Mononuclear cell (primary cell): ENCODE data around the gene AFG1L. TPM values are rescaled to one million over a fixed set of nuclear protein-coding genes. Genes with fewer than 3 reads are reported as not detected.
"Not testable (repeated sequence)": the region's sequence is repeated elsewhere in the genome, so short reads cannot be mapped to it uniquely, and the experiment has no call there.

Experiments used
- H3K27me3 ChIP-seq: 2 replicates; pipeline ENCODE4 v1.6.0; 2011; ENCODE audit warnings: low read length, control low read depth; ENCODE audit not compliant: insufficient read depth
- H3K4me1 ChIP-seq: 2 replicates; pipeline ENCODE4 v1.5.1; 2011; ENCODE audit warnings: mild to moderate bottlenecking, low read length, control low read depth; ENCODE audit not compliant: insufficient read depth
- H3K4me3 ChIP-seq: 2 replicates; pipeline ENCODE4 v1.5.1; 2011; ENCODE audit warnings: mild to moderate bottlenecking, low read length, moderate library complexity
- H3K9me3 ChIP-seq: 2 replicates; pipeline ENCODE4 v1.5.1; 2011; ENCODE audit warnings: low read depth, mild to moderate bottlenecking, control low read depth, low read length
- total RNA-seq: library from RNA; depleted of rRNA; stranded (reverse); fragments of >200 nt; gene quantifications from one replicate; pipeline ENCODE4 v1.2.3, GENCODE V29; 2012

The AFG1L gene
- 3.0 TPM for total RNA-seq

DNA sequence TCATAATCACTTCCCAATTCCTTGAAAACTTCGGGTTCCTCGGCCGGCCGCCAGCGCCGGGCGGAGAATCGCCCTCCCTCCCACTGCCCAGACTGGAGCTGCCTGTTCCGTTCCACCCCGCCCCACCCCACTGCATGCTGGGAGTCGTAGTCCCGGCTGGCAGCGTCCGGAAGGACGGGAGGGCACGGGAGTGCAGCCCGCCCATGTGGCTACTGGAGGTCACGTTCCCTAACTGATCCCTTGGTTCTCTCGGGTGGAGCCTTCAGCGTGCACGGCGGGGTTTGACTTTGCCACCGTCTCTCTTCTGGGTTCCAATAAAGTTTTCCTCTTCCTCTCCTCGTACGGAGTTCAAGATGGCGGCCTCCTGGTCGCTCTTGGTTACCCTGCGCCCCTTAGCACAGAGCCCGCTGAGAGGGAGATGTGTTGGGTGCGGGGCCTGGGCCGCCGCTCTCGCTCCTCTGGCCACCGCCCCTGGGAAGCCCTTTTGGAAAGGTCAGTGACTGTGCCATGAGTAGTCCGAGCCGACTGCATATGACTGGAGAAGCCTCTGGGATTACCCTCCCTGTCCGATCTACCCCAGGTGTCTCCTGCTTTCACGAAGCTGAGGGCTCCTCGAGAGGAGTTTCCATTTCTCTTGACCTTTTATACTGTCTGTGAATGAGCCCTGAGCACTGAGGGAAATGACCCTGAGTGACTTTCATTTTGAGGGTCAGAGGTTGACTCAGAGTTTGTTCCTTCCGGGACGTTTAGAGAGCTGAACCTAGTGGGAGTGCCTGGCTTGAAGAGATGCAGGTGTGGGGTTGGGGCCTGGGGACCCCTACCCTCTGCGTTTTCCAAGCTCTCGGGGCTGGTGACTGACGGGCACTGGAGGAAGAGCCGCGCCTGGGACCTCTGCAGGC is at the start of gene AFG1L:
AFG1L (plus strand) TSS at position 328 of the 899 bp plus-strand sequence; CDS start at position 354, 26 bp downstream.
- Histone ChIP-seq H3K9me3 (no peaks in the 10 kb centered on the region), H3K4me3 (peak within 1 kb of the TSS; percentile 79), H3K4me1 (peaks cover 15% of the 10 kb centered on the region), H3K27me3 (no peaks in the 10 kb centered on the region)

DNA sequence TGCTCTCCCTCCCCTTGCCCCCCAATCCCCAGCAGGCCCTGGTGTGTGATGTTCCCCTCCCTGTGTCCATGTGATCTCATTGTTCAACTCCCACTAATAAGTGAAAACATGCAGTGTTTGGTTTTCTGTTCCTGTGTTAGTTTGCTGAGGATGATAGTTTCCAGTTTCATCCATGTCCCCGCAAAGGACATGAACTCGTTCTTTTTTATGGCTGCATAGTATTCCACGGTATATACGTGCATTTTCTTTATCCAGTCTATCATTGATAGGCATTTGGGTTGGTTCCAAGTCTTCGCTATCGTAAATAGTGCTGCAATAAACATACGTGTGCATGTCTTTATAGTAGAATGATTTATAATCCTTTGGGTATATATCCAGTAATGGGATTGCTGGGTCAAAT is 49.8 kb upstream of the AFG1L start:
- H3K4me3 ChIP-seq, H3K9me3 ChIP-seq, H3K27me3 ChIP-seq: not testable (repeated sequence)
- H3K4me1 ChIP-seq = peaks cover 13% of the 10 kb centered on the region

DNA sequence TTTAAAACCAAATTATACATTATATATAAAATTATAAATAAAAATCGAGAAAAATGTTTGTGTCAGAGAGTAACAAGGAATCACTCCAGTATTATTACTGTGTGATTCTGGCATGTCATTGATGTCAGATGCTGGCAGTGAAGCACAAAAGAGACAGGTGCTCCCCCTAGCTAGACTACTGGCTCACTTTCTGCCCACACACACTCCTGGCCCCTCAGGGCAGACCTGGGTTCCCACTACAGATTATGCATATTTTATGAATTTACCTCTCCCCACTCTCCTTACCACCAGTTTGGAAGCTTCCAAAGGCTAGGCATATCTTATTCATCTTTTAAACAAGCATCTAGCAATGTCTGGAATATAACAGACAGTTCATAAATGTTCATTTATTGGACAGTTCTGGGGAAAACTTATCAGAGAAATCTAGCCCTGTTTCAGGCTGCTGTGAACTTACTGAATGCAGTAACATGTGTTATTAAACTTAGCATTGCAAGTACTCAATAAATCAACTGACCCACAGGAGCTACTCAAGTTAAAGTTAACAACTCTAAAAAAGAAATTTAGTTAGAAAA is 46.8 kb upstream of the AFG1L start:
- peaks cover 26% of the 10 kb centered on the region for H3K4me1 ChIP-seq

DNA sequence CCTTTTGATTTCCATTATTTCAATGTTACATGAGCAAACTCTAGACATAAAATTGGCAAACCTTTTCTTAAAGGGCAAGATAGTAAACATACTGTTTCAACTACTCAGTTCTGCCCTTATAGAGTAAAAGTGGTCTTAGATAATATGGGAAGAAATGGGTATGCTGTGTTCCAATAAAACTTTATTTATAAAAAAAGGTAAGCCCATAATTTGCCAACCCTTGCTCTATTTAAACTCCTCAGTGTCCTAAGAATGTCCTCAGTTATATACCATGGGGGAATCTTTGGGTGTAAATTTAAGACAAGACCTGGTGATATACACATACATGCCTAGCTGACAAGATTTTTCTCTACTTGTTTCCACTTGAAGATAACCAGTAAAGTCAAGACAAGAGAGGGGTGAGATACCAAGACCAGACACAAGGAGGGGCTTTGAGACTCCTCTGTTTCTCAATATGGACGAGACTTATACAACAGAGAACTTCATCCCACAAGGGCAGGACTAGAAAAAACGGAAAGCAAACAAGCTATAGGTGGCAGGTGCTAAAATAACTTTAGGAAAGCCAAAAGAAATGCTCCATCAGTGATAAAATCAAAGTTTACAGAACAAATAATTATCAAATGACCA is 44.5 kb upstream of the AFG1L start:
- Histone ChIP-seq H3K27me3 (no peaks in the 10 kb centered on the region), H3K4me1 (peaks cover 43% of the 10 kb centered on the region), H3K4me3 (no peak overlapping the region), H3K9me3 (no peaks in the 10 kb centered on the region)

More for the DNA sequence above, 46.8 kb upstream of the AFG1L start:
- Histone ChIP-seq H3K9me3 (no peaks in the 10 kb centered on the region), H3K4me3 (no peak overlapping the region), H3K27me3 (no peaks in the 10 kb centered on the region)

DNA sequence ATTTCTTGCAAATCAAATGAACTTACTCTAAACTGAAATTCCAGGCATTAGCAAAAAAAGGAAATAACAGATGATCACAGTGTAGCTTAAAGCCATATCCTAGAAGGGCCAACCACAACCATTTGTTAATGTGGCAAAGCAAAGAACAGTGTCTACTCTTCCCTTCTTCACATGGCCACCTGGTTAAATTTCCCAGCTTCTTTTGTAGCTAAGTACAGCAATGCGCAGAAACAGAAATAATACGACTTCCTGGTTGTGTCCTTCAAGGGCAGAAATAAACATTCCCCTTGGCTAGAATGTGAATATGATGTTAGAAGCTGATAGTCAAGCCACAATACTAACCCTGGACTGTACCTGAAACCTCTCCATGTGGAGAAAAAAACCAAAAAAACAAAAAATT is 43.6 kb upstream of the AFG1L start:
- Histone ChIP-seq H3K9me3 (no peaks in the 10 kb centered on the region), H3K4me1 (peaks cover 49% of the 10 kb centered on the region), H3K27me3 (no peaks in the 10 kb centered on the region), H3K4me3 (no peak overlapping the region)

DNA sequence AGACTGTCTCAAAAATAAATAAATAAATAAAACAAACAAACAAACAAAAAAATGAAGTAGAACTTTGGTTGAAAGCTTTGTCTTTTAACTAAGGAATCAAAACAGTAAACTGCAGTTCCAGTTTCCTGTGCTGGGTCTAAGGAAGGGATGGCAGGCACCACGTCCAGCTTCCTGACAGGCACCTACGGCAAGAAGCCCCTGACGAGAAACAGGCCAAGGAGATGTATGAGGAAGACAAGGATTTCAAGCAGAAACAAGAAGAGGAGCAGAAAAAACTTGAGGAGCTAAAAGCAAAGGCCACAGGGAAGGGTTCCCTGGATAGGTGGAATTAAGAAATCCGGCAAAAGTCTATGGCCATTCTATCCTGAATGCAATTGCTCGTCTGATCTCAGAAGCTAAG is 42.8 kb upstream of the AFG1L start:
- Histone ChIP-seq H3K4me3 (no peak overlapping the region), H3K4me1 (peaks cover 46% of the 10 kb centered on the region), H3K27me3 (no peaks in the 10 kb centered on the region), H3K9me3 (no peaks in the 10 kb centered on the region)

DNA sequence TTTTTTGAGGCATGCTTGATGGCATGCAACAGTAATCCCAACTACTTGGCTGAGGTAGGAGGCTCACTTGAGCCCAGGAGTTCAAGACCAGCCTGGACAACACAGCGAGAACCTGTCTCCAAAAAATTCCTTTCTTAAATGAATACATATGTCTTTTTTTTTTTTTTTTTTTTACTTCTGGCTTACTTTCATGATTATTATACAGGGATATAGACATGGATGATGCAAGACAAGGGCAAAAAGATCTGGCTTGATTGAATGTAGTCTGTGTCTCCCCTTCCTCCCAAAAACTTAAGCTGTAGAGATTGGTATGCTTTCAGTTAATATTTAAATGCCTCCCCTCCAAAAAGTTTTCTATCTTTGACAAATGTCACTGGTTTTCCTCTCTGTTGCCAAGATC is 41.6 kb upstream of the AFG1L start:
- no peaks in the 10 kb centered on the region for H3K27me3 ChIP-seq
- no peak overlapping the region for H3K4me3 ChIP-seq
- no peaks in the 10 kb centered on the region for H3K9me3 ChIP-seq
- peaks cover 50% of the 10 kb centered on the region for H3K4me1 ChIP-seq

DNA sequence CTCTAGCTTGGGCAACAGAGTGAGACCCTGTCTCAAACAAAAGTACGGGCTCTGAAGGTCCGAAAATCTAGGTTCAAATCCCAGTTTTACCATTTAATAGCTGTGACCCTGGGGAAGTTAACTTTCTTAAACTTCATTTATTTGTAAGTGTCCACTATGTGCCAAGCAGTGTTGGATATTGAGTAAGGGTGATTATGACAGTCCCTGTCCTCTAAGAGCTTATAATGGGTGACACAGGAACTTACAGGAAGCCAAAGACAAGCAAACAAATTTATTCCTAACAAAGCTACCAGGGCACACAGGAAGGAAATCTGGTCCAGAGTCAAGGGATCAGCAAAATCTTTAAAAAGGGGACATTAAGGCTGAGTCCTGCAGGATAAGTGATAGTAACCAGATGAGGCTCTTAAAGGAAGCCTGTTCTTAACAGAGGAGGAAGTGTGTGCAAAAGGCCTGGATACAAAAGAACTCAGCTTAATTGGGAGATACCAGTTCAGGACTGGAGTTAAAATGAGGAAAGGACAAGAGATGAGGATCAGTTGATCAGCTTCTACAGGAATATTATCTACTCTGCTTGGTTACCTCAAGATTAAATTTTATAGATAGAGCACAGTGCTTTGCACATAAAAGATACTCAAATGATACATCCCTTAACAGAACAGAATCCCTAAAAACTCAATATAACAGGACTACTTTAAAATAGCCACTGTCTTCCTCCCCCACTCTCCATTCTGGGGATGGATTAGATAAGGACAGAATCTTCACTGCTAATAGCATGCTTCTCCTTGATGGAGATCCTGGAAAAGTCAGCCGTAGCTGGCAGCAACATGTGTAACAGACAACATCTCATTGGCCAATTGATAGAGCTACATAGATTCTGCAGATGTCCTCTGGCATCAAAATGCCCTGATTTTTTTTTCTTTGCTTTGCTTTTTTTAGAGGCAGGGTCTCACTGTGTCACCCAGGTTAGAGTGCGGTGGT is 40.1 kb upstream of the AFG1L start:
- Histone ChIP-seq H3K27me3 (no peaks in the 10 kb centered on the region), H3K9me3 (no peaks in the 10 kb centered on the region), H3K4me1 (peaks cover 62% of the 10 kb centered on the region), H3K4me3 (no peak overlapping the region)

DNA sequence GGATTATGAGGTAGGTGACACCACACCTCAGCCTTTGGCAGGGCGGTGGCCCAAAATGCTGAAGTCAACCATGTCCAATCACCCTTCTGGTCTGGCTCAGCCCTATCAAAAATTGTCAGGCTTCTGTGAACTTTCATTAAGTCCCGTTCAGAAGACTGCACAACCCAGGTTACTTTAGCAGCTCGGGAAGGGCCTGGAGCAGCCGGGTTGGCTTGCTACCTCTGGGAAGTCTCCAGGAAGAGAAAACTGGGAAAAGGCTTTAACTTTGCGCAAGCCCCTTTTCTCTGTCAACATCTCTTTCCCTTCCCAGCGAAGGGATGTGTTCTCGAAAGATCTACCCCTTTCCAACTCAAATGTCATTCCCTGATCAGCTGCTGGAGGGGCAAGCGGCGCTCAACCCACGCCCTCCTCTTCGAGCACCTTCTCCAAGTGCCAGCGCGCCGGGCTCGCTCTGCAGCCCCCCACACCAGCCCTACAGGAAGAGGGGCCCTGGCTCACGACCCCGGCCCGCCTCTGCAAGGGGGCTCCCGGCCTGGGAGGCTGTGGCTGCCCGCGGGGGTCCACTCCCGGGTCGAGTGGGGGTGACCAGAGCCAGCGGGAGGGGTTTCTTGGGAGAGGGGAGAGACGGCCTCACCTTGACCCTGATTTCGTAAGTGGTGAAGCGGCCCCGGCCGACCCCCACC is 34.6 kb upstream of the AFG1L start:
- Histone ChIP-seq H3K9me3 (no peaks in the 10 kb centered on the region), H3K27me3 (no peaks in the 10 kb centered on the region), H3K4me3 (peak overlapping the region; percentile 96), H3K4me1 (peaks cover 48% of the 10 kb centered on the region)

DNA sequence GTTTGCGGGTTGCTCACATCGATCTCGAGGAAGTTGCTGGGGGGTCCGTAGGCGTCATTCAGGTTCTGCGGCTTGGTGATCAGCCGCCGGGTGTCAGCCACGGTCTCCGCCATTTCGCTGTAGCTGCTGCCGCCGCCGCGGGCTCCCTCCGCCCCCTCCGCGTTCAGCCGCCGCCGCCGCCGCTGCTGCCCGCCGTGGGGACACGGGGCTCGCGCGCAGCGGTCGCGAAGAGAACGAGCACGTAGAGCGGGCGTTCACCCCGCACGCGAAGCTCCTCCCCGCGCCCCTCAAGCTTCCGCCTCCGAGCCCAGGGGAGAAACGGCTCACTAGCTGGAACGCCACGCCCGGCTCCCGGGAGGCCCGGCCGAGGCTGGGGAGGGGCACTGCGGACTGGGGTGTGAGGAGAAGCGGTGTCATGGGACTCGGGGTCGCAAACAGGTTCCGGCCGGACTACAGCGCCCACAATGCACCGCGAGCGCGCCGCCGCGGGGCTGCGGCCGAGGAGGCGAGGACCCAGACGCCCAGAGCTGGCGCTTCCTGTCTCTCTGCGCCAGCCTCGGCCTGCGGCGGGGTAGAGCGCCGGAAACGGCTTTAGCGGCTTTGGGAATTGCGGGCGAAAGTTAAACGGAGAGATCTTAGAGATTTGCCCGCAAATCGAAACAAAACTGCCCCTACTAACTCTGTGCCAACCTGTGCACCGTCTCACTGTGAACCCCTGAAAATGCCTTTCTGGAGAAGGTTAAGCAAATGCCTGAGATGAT is 33.9 kb upstream of the AFG1L start, which contains the start of gene SNX3:
SNX3 (minus strand) TSS at position 232 of the 761 bp plus-strand sequence; CDS start at position 113, 119 bp downstream.
- peak within 1 kb of the TSS; percentile 96 for H3K4me3 ChIP-seq
- H3K9me3 ChIP-seq = no peaks in the 10 kb centered on the region
- no peaks in the 10 kb centered on the region for H3K27me3 ChIP-seq
- peaks cover 42% of the 10 kb centered on the region for H3K4me1 ChIP-seq

DNA sequence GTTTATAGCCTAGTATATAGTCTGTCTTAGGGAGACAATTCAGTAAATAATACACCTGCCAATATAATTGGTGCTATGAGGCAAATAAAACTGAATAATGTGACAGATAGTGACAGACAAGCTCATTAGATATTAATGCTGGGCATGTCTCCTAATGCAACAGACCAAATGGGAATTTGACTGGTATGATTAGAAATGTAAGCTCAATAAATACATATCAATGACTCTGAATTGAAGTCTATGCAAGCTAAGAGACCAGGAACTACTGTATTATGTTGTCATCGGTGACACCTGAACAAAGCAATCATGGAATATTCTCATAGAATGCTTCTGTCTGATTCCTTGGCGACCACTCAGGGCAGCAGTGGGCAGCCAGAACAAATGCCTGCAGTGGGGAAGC is 31.5 kb upstream of the AFG1L start:
- Histone ChIP-seq H3K9me3 (no peaks in the 10 kb centered on the region), H3K27me3 (no peaks in the 10 kb centered on the region), H3K4me1 (peaks cover 26% of the 10 kb centered on the region), H3K4me3 (no peak overlapping the region)

DNA sequence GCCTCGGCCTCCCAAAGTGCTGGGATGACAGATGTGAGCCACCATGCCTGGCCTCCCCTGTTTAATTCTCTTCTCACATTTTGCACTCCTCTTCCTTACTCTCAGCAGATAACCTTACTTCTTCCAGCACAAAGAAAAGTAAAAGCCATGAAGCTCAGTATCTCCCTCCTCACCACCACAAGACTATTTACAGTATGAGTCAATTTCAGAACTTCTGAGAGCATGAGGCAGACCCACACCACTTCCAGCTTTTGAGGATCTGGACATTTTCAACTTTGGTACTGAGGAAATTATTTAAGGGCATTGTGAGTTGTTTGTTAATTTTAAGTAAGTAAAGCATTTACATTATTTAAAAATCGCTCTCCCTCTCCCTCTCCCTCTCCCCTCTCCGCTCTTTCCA is 26.0 kb upstream of the AFG1L start:
- no peaks in the 10 kb centered on the region for H3K27me3 ChIP-seq
- no peaks in the 10 kb centered on the region for H3K9me3 ChIP-seq
- no peak overlapping the region for H3K4me3 ChIP-seq
- H3K4me1 ChIP-seq = no peaks in the 10 kb centered on the region

DNA sequence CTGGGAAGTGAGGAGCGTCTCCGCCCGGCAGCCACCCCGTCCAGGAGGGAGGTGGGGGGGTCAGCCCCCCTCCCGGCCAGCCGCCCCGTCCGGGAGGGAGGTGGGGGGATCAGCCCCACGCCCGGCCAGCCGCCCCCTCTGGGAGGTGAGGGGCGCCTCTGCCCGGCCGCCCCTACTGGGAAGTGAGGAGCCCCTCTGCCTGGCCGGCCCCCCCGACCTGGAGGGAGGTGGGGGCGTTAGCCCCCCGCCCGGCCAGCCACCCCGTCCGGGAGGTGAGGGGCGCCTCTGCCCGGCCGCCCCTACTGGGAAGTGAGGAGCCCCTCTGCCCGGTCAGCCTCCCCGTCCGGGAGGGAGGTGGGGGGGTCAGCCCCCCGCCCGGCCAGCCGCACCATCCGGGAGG is 24.9 kb upstream of the AFG1L start:
- H3K4me3 ChIP-seq, H3K4me1 ChIP-seq, H3K27me3 ChIP-seq, H3K9me3 ChIP-seq: not testable (repeated sequence)
